Suprapubic skin (tissue), 4 donors: Measurements from ENCODE around the gene SPATA2. TPM values are rescaled to one million over a fixed set of nuclear protein-coding genes. Genes with fewer than 3 reads are reported as not detected.

Experiments
- DNase-seq, 2 donors: peaks; one replicate each; pipeline ENCODE4 v3.0.0-alpha.2; 2019; ENCODE audit warnings: low spot score in 2 of 2
- H3K27ac ChIP-seq: fragments of 200-600 bp; sonication (generic); one replicate; pipeline ENCODE4 v1.5.1; 2019
- H3K27me3 ChIP-seq: fragments of 200-600 bp; sonication (generic); one replicate; pipeline ENCODE4 v1.5.1; 2019
- H3K36me3 ChIP-seq: fragments of 200-600 bp; sonication (generic); one replicate; pipeline ENCODE4 v1.5.1; 2019
- H3K4me1 ChIP-seq: fragments of 200-600 bp; sonication (generic); one replicate; pipeline ENCODE4 v1.5.1; 2019
- H3K4me3 ChIP-seq: fragments of 200-600 bp; sonication (generic); one replicate; pipeline ENCODE4 v1.5.1; 2019; ENCODE audit warnings: mild to moderate bottlenecking
- H3K9me3 ChIP-seq: fragments of 200-600 bp; sonication (generic); one replicate; pipeline ENCODE4 v1.5.1; 2019
- EP300 ChIP-seq: sonication (generic); formaldehyde crosslinking; IDR thresholded peaks from one replicate; pipeline ENCODE4 v1.6.1; 2017; ENCODE audit warnings: antibody characterized with exemption
- POLR2A ChIP-seq, 2 donors: fragments of 450-650 bp; IDR thresholded peaks; one replicate each; pipeline ENCODE4 v1.6.1; 2017; ENCODE audit warnings: antibody characterized with exemption in 2 of 2, mild to moderate bottlenecking in 2 of 2, moderate library complexity in 2 of 2
- POLR2AphosphoS5 ChIP-seq, 3 donors: sonication (generic); formaldehyde crosslinking; IDR thresholded peaks; one replicate each; pipeline ENCODE4 v1.6.1; 2017; ENCODE audit warnings: antibody characterized with exemption in 3 of 3
- WGBS: methylation state at CpG from one replicate; pipeline ENCODE4 v1.1.5; 2018; 5-methylcytosine and 5-hydroxymethylcytosine counted together
- total RNA-seq, 4 donors: library from RNA; depleted of rRNA; stranded (reverse); fragments of >200 nt; gene quantifications; one replicate each; pipeline ENCODE4 v1.1.0, GENCODE V29; 2016
- TF ChIP-seq, protein P1 (sequence below), 2 donors: fragments of 200-600 bp in 1 of 2; fragments of 450-650 bp in 1 of 2; sonication (generic) in 1 of 2; IDR thresholded peaks; one replicate each; pipeline ENCODE4 v1.5.1; 2016 to 2019; ENCODE audit warnings: antibody characterized with exemption in 2 of 2, mild to moderate bottlenecking in 1 of 2, moderate library complexity in 1 of 2

Gene SPATA2
- total RNA-seq, 4 donors from 2014 or later = 7.3 to 9.3 (median 8.7) TPM

GRCh38 chr20:49951151-49951550 is 35.8 kb upstream of the SPATA2 start:
- no peaks in the 10 kb centered on the region for H3K9me3 ChIP-seq
- DNase-seq = no peak
- H3K36me3 ChIP-seq = peaks cover 95% of the 10 kb centered on the region
- TF ChIP-seq, protein P1, sequence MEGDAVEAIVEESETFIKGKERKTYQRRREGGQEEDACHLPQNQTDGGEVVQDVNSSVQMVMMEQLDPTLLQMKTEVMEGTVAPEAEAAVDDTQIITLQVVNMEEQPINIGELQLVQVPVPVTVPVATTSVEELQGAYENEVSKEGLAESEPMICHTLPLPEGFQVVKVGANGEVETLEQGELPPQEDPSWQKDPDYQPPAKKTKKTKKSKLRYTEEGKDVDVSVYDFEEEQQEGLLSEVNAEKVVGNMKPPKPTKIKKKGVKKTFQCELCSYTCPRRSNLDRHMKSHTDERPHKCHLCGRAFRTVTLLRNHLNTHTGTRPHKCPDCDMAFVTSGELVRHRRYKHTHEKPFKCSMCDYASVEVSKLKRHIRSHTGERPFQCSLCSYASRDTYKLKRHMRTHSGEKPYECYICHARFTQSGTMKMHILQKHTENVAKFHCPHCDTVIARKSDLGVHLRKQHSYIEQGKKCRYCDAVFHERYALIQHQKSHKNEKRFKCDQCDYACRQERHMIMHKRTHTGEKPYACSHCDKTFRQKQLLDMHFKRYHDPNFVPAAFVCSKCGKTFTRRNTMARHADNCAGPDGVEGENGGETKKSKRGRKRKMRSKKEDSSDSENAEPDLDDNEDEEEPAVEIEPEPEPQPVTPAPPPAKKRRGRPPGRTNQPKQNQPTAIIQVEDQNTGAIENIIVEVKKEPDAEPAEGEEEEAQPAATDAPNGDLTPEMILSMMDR (IDR thresholded peaks at IDR 0.05) = no peak
- TF ChIP-seq POLR2AphosphoS5 (IDR thresholded peaks at IDR 0.05) (no peak), EP300 (no peak), POLR2A (IDR thresholded peaks at IDR 0.05) (no peak)
- H3K4me3 ChIP-seq = no peak overlapping the region
- H3K27me3 ChIP-seq = no peaks in the 10 kb centered on the region
- 73% methylated on average over 4 of the region's 4 CpGs for WGBS
- no peaks in the 10 kb centered on the region for H3K4me1 ChIP-seq
- H3K27ac ChIP-seq = no peak overlapping the region

DNA sequence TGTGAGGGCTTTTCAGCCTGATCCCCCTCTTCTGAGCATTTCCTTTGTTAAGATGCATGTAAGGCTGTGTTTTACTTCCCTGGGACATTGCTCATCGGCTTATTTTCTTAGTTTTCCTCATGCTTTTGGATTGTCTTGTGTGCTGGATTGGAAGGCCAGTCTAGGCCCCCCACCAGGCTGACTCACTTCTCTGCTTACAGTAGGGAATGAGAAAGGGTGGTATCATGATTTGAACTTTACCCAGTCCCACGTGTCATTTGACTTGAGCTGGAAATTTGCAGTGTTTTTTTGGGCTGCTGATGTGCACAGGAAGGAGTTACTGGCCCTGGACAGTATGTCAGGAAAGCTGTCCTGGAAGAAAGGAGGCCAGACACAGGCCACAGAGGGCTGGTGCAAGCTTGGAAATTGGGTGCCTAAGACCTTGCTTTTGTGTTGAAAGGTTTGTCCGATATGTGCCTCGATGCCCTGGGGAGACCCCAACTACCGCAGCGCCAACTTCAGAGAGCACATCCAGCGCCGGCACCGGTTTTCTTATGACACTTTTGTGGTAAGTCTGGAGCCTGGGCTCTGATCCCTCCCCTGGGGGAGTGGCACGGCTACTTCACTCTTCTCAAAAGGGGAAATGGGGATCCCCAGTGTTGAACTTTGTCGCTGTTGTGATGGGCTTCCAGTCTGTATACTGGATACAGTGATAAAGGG is 33.6 kb upstream of the SPATA2 start:
- Histone ChIP-seq H3K27me3 (no peaks in the 10 kb centered on the region), H3K4me3 (no peak overlapping the region), H3K36me3 (peaks cover 93% of the 10 kb centered on the region), H3K4me1 (no peaks in the 10 kb centered on the region), H3K9me3 (no peaks in the 10 kb centered on the region), H3K27ac (no peak overlapping the region)
- WGBS = 89% methylated on average over 11 of the region's 11 CpGs
- TF ChIP-seq POLR2AphosphoS5 (IDR thresholded peaks at IDR 0.05) (no peak), EP300 (no peak), POLR2A (IDR thresholded peaks at IDR 0.05) (no peak)
- TF ChIP-seq, protein P1 (IDR thresholded peaks at IDR 0.05) = no peak
- no peak for DNase-seq

DNA sequence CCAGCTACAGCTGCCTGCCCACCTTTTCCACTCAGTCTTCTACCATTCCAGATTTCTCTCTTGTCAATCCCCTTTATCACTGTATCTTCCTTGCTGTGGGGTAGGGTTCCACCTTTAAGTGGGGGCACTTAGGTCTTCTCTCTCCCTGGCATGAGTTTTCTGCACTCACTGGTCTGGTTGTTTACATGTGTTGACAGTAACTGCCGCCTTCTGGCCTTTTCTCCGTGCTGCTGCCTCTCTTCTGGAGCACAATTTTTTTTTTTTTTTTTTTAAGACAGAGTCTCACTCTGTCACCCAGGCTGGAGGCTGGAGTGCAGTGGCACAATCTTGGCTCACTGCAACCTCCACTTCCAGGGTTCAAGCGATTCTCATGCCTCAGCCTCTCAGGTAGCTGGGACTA is 32.8 kb upstream of the SPATA2 start:
- 75% methylated on average over 3 of the region's 3 CpGs for WGBS
- no peak overlapping the region for H3K27ac ChIP-seq
- H3K4me3 ChIP-seq = no peak overlapping the region
- H3K27me3 ChIP-seq = no peaks in the 10 kb centered on the region
- TF ChIP-seq, protein P1 (IDR thresholded peaks at IDR 0.05) = no peak
- TF ChIP-seq POLR2AphosphoS5 (IDR thresholded peaks at IDR 0.05) (no peak), POLR2A (IDR thresholded peaks at IDR 0.05) (no peak), EP300 (no peak)
- H3K36me3 ChIP-seq = peaks cover 89% of the 10 kb centered on the region
- no peaks in the 10 kb centered on the region for H3K4me1 ChIP-seq
- no peak for DNase-seq
- no peaks in the 10 kb centered on the region for H3K9me3 ChIP-seq

DNA sequence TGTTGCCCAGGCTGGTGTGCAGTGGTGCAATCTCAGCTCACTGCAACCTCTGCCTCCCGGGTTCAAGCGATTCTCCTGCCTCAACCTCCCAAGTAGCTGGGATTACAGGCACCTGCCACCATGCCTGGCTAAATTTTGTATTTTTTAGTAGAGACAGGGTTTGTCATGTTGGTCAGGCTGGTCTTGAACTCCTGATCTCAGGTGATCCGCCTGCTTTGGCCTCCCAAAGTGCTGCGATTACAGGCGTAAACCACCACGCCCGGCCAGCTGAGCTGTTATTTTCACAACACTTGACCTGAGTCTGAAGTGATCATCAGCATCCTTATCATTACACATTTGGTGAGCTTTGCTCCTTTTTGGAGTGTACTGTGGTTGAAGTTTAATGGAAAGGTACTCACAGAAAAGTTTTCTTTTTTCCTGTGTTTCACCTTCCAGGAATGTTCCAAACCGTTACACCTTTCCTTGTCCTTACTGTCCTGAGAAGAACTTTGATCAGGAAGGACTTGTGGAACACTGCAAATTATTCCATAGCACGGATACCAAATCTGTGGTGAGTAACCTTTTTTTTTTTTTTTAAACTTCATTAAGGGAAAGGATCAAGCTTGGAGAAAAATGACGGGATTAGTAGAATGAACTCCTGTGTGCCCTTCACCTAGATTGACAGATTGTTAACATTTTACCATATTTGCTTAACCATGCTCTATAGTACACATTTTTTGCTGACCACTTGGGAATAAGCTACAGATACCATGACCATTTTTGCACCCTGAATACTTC is 30.6 kb upstream of the SPATA2 start:
- Histone ChIP-seq H3K27me3 (no peaks in the 10 kb centered on the region), H3K9me3 (no peaks in the 10 kb centered on the region), H3K36me3 (peaks cover 86% of the 10 kb centered on the region), H3K27ac (no peak overlapping the region), H3K4me3 (no peak overlapping the region), H3K4me1 (no peaks in the 10 kb centered on the region)
- TF ChIP-seq POLR2AphosphoS5 (IDR thresholded peaks at IDR 0.05) (no peak), POLR2A (IDR thresholded peaks at IDR 0.05) (no peak), EP300 (no peak)
- TF ChIP-seq, protein P1 (IDR thresholded peaks at IDR 0.05) = no peak
- no peak for DNase-seq
- 95% methylated on average over 9 of the region's 10 CpGs for WGBS

DNA sequence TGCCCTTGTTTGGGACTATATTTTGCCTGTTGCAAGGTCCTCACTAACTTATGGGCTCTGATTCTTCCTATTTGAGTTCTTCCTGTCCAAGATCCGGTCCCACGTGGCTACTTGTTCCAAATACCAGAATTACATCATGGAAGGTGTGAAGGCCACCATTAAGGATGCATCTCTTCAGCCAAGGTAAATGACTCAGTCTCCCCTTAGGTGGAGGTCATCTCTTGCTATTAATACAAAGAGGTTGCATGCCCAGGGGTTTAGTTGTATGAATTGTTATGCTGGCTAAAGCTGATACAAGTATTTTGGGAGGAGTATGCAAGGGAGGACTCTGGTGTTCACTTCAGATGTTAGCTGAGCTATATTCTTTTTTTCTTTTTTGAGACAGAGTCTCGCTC is 30.0 kb upstream of the SPATA2 start:
- Histone ChIP-seq H3K36me3 (peaks cover 80% of the 10 kb centered on the region), H3K4me1 (no peaks in the 10 kb centered on the region), H3K27ac (no peak overlapping the region), H3K4me3 (no peak overlapping the region), H3K27me3 (no peaks in the 10 kb centered on the region), H3K9me3 (no peaks in the 10 kb centered on the region)
- DNase-seq = no peak
- no peak for TF ChIP-seq POLR2AphosphoS5 (IDR thresholded peaks at IDR 0.05)
- WGBS = 79% methylated on average over 3 of the region's 3 CpGs
